Islet of Langerhans (tissue), 1 donor: ENCODE data around the gene CDK8.

Experiments
- FAIRE-seq: peaks from one replicate; lab custom pipeline; 2011; peaks lifted over from hg19 to GRCh38; lab: Jason Lieb, UNC

The CDK8 gene

DNA sequence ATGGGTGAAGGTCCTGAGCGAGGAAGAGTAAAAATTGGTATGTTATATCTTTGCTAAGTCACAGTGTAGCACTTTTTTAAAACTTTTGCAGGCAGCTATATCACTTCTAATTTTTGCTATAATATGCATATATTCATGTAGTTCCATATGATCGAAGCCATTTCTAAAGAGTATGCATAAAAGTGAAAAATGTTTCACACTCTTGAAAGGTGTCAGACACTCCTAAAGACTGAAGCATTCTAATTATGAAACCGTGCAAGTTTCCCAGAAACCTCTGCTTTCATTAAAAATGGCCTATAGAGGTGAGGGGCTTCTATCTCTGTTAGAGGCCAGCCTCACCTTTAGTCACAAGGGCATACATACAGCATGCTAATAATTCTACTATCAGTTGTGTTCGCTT is 128.9 kb downstream of the CDK8 start:
- no peak for FAIRE-seq

DNA sequence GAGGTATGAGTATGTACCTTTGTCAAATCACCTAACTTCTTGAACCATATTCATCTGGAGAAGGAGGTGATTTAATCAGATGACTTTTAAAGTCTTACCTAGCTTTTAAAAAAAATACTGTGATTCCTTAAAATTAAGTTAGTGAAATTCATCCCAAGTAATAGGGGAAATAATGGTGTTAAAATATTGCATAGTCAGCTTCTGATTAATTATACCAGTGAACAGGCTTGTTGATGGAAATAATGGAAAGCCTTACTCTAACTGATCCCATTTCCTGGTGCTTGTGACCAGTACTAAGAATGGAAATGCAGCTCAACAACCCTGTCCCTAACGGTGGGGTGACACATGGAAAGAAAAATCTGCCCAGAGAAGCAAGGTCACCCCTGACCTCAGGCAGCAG is 130.7 kb downstream of the CDK8 start:
- FAIRE-seq: no peak

DNA sequence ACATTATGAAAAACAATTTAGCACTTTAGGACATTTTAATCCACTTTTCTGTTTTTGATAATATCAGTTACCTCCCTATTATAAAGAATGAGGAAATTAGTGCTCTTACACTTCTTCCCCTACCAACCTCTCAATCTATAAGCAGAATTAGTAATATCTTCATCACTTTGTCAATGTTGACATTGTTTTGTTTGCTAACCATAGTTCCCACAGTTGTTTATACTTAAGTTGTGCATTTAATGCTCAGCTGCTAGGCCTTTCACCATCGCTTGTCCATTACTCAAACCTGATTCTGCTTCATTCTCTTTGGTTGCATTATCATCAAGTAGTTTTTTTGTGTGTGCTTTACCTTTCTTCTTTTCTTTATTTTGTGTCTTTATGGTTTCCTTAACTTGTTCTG is 132.1 kb downstream of the CDK8 start:
- FAIRE-seq: no peak

DNA sequence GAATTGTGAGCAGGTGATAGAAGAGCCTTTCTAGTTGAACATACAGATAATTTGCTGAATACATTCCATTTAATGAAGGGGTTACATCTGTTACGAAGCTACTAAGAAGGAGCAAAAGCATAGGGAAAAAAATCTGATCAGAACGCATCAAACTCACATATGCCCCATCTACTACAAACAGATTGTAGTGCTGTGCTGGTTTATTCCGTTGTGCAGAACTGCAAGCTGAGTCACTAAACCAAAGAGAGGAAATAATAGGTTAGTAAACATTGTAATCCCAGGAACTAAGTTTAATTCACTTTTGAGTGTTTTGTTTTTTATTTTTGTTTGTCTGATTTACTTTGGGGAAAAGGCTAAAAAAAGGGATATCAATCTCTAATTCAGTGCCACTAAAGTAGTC is 136.3 kb downstream of the CDK8 start:
- peak; percentile 91 for FAIRE-seq

DNA sequence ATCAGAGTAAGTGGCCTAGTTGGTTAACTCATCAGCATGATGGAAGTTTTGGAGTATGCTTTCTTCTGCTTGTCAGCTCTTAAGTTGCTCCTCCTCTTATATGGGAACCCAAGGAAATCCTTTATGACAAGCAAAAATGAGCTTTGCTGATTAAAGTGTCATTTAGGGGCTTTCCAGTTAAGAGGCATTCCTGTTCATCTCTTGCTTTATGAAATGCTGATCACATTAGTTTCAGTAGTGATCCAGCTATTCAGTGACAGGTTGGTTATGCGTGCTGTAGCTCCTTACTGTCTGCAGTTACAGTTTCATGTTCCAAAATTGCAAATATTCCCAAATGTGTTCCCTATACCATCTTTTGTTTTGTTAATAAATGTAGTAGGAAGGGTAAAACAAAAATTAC is 146.6 kb downstream of the CDK8 start:
- no peak for FAIRE-seq

DNA sequence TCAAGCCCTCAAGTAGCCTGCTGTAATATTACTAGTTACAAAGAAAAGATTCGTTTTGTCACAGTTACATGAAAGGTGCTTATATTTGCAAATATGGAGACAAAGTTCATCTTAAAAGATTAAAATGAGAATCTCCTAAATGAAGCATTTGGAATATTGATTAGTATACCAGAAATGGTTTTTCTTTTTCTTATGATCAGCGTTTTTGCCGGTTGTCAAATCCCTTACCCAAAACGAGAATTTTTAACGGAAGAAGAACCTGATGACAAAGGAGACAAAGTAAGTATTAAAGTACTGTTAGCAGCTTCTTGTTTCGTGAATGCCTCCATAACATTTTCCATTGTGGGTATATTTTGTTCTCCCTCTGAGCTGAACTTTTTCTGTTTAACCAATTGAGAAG is 147.1 kb downstream of the CDK8 start:
- FAIRE-seq: no peak

DNA sequence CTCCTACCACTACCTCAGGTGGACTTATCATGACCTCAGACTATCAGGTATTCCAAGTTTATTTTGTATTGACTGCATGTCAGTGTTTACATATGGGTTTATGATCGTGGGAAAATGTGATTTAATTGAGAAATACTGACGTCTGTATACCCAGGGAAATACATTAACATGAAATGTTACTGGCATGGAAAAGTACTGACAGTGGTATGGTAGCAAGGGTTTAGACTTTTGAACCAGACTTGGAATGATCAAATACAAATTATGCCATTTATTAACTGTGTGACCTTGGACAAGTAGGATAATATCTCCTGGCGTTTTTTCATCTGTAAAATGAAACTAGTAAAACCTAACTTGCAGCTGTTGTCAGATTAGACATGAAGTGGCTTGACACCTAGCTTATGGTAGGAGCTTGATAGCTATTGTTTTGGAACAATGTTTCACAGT is 147.7 kb downstream of the CDK8 start:
- FAIRE-seq: peak; percentile 73

DNA sequence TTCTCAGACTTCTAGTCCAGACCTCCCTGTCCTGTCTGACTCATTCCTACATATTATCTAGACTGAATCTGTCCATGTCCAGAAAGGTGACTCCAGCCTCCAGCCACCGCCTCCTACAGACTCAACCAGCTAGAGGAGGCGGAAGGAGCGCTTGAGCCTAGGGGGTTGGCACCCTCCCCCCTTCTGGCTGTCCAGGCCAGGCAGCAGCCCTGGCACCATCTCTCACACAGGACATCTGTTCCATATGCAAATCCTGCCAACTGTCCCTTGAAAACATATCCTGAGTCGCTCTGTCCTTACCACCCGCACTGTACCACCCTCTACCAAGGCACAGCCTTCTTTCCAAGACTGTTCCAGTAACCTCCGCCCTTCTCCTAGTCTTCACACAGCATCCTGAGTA is 152.9 kb downstream of the CDK8 start:
- no peak for FAIRE-seq

DNA sequence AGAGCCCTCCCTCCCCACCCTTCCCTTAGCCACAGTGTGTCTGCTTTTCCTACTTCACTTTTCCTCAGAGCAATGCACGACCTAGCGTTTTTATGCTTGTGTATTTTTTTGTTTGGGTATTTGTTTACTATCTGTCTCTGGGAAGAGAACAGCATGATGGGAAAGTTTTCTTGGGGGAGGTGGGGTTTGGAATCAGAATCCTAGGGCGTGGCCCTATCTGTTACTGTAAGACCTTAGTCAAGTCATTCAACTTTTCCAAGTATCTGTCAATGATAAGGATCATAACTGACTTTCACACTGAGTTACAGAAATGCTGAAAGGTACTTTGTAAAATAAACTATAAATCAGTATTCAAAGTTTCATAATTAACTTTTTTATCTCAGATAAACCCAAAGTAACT is 157.3 kb downstream of the CDK8 start:
- no peak for FAIRE-seq

DNA sequence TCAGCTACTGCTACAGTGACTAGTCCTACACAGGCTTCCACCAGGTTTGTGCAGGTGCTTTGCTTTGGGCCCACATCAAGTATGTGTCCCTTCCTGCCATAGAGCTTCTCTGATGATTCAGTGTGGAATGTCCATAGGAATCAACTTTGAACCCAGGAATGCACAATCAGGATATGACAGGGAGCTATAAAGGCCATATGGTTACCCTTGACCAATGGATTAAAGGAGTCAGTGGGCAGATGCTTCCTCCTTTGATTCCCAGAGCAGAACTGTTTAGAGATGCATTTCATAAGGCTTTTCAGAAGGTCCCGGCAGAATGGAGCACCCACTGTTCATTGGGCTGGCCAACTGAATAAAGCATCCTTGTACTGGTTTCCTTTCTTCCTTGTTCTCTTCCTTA is 158.3 kb downstream of the CDK8 start:
- FAIRE-seq: no peak

DNA sequence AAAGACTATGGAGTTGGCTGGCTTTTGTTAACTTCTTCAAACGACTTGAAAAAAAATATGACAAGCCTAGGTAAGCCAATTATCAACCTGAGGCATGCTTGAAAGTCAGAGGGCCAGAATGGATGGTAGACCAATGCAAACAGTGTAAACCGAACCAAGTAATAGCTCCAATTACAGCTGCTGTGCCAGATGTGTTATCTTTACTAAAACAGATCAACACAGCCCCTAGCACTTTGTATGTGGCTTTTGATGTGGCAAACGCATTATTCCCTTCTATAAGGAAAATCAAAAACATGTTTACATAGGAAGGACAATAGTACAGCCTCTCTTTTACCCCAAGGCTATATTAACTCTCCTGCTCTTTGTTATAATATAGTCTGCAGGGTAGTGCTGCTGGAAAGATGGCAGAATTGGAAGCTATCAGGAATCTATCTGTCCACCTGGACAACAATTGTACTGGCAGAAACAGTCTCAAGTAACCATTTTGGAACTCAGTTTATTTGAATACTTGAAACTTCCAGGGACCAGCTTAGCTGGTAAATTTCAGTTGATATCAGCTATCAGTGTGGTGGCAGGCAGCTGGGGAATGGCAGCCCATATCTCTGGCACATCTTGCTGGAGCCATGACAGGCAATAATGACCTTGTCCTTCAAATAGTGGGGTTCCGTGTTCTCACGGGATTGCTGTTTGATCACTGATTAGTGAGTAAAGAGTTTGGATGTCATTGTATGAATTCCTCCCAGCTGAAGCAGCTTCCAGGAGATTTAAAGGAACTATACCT is 159.2 kb downstream of the CDK8 start:
- no peak for FAIRE-seq

DNA sequence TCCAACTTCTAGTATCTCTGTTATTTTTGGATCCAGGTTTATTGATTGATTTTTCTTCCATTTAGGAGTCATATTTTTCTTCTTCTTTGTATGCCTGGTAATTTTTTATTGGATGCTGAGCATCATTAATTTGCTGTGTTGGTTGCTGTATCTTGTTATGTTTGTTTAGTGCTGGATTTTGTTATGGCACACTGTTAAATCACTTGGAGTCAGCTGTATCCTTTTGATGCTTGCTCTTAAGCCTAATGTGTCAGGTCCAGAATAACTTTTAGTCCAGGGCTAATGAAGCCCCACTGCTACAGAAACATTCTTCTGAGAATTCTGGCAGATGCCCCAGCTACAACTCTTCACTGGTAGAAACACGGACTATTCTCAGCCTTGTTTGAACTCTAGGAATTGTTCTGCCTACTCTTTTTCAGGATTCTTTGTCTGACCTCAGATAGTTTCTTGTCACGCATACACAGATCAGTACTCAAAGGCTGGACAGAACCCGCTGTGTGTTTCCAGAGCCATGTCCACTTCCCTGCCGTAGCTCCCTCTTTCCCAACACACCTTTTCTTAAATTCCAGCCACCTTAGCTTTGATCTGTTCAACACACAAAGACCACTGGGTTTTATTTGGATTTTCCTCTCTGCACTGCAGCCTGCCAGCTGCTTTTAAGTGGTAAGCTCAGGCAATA is 166.5 kb downstream of the CDK8 start:
- FAIRE-seq: no peak

DNA sequence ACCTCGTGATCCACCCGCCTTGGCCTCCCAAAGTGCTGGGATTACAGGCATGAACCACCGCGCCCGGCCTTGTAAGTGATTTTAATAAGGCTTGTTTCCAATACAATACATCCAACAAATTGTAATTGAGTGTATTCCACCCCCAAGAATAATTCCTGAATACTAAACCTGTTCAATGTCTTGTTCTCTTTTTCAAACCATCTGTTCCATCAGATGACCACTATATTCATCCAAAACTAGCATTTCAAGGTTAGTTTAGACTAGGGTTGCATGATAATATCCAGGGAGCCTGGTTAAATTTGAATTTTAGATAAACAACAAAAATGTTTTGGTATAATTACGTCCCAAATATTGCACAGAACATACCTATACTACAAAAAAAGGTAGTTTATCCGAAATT is 168.1 kb downstream of the CDK8 start:
- no peak for FAIRE-seq

DNA sequence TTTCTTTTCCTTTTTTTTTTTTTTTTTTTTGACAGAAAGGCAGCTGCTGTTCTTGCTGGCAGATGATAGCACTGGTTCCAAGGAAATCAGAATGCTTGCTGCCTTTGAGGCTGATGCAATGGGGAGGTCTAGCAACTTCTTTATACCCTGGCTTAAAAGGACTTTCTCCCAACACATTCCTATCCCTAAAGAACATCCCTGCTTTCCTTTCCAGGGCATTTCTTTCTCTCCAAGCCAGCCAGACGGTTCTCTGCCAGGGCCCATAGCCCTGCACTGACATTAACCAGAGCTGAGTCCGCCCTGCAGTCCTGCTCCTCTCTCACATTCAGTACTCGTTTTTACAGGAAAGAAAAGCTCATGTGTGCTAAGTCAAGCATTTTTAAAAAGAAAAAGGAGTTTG is 169.7 kb downstream of the CDK8 start:
- FAIRE-seq: no peak

DNA sequence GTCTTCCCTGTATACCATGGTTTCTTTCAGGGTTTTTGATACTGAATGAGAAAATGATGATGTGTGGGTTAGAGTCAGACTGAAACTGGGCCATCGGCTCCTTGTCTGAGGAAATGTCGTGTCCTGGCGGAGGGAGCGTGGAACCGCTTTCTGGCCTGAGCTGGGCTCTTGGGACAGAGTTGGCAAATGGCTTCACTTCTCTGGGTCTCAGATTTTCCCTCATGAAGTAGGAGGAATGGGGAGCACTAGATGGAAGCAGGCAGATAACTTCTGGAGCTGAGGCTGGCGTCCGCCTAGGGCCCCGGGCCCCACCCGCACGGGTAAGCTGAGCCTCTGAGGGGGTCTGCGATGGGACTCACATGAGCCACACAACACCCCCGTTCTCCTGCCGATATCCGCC is 170.3 kb downstream of the CDK8 start:
- no peak for FAIRE-seq

DNA sequence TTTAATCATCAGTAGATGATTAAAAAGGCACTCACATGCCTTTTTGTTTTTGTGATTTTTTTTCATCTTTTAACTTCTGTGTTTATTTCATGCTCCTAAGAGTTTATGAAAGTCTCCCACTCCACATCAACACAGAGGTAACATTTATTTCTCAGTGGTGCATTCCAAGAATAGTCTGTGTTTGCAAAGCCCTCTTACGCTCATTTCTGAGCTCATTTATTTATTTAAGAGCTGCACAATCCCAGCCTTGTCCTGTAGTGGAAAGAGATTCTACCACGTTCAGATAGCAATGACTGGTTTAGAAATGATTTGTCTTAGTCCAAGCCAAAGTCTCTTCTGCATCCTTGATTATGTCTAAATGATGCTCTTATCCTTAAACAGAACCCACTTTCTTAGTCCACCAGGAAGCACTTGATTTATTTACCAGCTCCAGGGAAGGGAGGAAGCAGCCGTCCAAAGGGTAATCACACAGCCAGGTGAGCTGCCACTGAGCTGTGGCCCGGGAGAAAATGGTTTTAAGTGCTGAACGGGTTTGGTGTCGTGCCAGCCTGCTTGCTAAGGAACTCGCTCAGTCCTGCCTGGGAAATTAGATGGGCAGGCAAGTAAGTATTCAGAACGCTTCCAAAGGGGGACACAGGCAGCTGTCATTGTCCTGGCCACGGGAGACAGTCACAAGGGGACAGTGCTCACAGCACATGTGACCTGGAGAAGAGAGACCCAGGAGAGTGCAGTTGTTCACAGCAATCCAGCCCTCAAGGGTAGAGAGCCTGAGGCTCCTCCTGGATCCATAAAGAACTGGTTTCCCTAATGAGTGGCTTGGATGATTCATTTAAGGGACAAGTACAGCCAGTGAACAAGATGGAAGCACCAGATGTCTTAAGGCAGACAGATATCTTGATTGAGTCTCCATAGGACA is 171.8 kb downstream of the CDK8 start:
- peak; percentile 66 for FAIRE-seq

DNA sequence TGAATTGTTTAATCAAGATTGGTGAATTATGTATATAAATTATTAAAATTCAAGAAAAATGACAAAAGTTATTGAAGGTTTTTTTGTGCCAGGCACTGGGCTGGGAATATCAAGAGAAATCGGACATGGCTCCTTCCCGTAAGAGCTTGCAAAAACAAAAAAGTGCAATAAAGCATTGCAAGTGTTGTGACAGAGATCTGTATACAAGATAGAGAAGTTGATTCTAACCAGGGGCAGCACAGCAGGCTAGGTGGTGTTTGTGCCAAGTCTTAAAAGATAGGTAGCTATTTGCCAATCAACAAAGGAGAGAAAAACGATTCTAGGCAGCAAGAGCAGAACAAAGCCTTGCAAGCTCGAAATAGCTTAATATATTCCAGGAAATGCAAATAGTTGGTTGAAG is 179.8 kb downstream of the CDK8 start:
- FAIRE-seq: no peak

DNA sequence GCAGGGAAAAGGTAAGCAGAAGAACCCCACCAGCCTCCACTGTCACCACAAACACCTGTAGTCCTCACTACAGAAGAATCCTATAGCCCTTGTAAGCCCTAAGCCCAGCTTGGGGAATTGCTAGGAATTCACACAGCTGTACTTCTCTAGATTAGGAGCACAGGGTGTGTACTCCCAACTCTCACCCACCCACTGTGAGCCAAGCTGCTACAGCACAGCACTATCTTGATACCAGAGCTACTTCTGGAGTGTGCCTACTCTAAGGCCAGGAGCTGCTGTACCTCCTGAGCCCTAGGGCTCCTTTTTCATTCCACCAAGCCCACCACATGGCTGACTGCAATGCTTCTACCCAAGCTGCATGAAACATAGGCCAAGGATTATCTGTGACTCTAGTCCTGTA is 181.2 kb downstream of the CDK8 start:
- no peak for FAIRE-seq

DNA sequence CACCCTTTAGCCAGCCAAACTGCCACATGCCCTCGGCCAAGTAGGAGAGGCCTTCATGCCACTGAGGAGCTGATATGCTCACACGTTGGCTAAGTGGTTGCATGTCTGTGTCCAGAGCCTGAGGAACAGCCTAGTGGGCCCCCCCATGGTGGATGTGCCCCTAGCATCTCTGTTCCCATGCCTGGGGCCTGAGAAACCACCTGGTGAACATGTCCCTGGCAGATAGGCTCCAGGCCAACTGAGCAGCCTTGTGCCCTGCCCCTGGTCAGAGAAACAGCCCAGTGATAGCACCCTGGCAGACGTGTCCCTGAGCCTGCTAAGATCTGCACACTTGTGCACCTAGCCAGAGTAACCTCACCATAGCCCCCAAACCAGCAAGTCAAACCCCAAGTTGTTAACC is 181.7 kb downstream of the CDK8 start:
- FAIRE-seq: no peak

DNA sequence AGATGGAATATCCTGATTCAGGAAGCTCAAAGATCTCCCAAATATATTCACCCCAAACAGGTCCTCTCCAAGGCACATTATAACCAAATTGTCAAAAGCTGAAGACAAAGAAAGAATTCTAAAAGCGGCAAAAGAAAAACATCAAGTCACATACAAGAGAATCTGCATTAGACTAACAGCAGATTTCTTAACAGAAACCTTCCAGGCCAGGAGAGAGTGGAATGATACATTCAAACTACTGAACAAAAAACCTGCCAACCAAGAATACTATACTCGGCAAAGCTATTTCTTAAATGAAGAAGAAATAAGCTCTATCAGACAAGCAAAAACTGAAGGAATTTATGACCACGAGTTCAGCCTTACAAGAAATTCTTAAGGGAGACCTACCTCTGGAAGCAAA is 183.0 kb downstream of the CDK8 start:
- FAIRE-seq: no peak

DNA sequence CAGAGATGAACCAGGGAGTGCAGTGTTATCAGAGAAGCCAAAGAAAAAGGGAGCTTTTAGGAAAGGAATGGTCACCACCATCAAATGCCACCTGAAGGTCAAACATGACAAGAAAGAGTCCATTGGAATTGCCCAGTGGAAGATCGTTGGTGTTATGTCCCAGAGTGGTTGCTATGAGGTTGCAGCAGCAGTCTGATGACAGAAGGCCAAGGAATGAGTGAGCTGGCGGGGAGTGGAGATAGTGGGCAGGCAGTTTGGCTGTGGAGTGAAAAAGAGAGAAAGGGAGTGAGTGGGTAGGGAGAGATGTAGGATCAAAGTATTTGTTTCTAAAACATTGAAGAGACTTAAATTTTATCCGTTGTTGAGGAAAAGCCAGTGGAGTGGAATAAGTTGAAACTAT is 186.2 kb downstream of the CDK8 start:
- FAIRE-seq: no peak

DNA sequence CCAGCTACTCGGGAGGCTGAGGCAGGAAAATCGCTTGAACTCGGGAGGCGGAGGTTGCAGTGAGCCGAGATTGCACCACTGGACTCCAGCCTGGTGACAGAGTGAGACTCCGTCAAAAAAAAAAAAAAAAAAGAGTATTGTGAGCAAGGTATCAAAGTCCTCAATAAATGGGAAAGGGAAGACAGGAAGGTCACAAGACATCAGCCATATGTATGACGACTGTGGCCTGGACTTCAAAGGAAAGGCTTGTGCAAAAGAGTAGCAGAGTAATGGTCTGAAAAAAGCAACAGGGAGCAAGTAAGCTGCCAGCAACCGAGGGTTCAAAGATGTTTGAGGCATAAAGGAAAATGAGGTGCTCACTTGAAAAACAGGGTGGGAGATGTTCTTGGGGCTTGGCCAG is 187.5 kb downstream of the CDK8 start:
- no peak for FAIRE-seq

DNA sequence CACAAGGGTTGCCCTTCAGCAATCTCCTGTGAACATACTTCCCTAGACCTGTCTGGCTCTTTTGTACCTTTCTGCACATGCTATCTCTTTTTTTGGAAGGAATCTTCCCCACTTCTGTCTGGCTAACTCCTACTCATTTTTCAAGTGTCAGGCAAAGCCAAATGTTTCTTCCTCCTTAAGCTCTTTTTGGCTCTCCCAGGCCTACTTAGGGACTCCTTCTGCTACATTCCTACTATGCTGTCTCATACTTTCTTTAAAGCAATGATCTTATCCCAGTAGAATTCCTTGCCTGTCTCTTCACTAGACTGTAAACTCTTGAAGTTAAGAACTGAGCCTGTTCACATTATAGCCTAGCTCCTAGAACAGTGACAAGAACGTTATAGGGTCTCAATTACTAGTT is 188.6 kb downstream of the CDK8 start:
- FAIRE-seq: no peak
